ENCODE measurements around the gene AZIN2.

GRCh38 chr1:33096363-33097005, 15.5 kb downstream of the AZIN2 start:
- no peak for TF ChIP-seq POLR2A (IDR thresholded peaks at IDR 0.05; ENCODE audit: low read depth)
- TF ChIP-seq, protein P1, sequence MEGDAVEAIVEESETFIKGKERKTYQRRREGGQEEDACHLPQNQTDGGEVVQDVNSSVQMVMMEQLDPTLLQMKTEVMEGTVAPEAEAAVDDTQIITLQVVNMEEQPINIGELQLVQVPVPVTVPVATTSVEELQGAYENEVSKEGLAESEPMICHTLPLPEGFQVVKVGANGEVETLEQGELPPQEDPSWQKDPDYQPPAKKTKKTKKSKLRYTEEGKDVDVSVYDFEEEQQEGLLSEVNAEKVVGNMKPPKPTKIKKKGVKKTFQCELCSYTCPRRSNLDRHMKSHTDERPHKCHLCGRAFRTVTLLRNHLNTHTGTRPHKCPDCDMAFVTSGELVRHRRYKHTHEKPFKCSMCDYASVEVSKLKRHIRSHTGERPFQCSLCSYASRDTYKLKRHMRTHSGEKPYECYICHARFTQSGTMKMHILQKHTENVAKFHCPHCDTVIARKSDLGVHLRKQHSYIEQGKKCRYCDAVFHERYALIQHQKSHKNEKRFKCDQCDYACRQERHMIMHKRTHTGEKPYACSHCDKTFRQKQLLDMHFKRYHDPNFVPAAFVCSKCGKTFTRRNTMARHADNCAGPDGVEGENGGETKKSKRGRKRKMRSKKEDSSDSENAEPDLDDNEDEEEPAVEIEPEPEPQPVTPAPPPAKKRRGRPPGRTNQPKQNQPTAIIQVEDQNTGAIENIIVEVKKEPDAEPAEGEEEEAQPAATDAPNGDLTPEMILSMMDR (IDR thresholded peaks at IDR 0.05), result no peak

Data from esophagus muscularis mucosa (tissue), 3 donors.